HG02588 (cell line): ENCODE measurements around the gene PAK6.

Experiments used
- ATAC-seq: cut with Tn5 transposase; IDR thresholded peaks from one replicate; pipeline ENCODE4 v1.9.1; 2021; ENCODE audit warnings: mild to moderate bottlenecking, moderate library complexity; ENCODE audit not compliant: unreplicated experiment

PAK6 gene

DNA sequence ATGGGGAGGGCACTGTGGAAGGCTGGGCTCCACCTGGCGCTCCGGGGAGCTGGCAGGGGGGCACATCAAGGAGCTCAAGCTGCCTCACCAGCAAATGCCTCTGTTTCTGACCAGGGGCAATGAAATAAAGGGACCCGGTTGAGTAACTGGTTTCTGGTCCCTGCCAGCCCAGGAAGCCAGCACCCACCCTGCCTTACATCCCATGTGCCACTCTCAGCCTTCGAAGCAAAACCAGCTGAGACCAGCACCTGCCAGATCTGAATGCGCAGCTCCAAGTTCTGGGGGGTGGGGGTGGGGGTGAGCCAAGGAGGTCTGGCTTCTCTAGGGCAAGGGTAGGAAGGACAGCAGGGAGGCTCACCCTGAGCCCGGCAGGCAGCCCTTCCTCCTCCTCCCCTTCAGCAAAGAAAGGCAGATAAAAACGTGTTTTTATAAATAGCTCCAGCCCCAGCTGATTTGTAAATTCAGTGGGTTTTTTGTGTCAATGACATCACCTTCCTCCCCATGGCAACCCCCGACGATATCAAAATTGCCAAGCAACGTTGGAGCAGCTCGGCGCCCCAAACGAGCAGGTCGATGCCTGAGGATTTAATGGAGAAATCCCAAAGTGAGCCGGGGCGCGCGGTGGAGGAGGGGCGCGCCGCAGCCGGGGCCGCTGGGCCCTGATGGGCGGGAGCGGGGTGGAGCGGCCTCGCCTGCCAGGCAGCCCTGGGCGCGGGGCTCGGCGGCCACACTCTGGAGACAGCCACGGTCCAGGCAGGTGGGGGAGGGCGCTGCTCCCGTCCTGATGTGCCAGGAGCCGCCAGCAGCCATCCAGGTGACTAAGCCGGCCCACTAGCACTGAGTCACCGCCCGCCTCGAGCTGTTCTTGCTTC lies at the start of gene PAK6:
PAK6 (plus strand) TSS at position 532 of the 872 bp plus-strand sequence. CDS start 25,723 bp downstream, outside the sequence.
- no peak for ATAC-seq

DNA sequence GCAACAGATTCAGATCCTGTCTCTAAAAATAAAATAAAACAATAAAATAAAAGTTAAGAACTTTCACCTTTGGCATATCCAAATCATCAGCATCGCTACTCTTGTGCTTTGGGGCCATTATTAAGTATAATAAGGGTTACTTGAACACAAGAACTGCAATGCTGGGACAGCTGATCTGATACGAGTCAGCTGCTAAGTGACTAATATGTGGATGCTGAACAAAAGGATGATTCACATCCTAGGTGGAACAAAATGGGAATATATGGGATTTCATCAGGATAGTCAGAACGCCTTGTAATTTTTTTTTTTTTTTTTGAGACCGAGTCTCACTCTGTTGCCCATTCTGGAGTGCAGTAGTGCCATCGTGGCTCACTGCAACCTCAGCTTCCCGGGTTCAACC lies 48.3 kb upstream of the PAK6 start:
- no peak for ATAC-seq

DNA sequence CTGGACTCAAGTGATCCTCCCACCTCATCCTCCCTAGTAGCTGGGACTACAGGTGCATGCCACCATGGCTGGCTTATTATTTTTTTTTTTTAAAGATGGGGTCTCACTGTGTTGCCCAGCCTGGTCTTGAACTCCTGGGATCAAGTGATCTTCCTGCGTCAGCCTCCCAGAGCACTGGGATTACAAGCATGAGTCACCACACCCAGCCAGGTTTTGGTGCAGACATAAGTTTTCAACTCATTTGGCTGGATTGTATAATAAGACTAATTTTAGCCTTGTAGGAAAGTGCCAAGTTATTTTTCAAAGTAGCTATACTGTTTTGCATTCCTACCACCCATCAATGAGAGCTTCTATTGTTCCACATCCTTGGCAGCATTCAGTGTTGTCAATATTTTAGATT lies 45.9 kb upstream of the PAK6 start:
- no peak for ATAC-seq

DNA sequence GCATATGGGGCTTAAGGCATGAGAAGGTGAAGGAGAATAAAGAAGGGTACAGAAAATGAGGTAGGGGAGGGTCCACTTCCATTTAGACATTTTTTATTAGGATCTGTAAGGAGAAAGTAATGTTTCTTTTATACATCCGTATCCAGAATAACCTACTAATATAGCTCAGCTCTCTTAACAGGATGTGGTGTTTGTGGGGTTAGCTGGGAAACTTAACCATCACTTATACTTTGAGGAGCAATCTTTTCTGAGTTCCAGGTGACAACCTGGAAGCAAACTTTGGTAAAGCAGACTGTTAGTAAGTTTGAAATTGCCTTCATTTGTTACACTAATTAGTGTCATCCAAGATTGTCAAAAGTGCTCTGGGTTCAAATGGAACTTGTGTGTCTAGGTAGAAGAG lies 41.4 kb upstream of the PAK6 start:
- no peak for ATAC-seq

DNA sequence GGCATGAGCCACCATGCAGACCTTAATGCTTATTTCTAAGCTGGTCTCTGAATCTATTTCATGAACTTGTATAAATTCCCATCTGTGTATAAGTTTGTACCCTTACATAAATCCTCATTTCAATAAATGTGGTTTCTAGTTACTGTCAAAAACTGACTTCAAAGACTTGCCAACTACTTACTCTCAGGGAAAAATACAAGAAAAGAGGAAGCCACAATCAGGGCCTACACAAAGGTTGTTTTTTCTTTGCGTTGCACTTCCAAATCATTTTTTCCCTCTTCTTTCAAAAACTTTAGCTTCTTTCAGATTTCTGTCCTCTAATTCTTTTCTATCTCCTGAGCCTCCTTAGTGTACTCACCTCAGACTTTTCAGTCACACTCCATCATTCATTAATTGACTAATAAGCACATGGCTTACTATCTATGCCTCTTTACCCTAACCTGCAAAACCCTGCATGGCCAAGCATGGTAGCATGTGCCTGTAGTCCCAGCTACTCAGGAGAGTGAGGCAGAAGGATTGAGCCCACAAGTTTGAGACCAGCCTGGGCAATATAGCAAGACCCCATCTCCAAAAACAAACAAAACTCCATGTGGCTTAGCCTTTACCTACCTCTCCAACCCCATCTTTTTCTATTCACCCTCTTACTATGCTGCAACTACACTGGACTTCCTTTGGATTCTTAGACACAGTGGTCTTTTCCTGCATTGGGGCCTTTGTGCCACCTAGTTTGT lies 40.3 kb upstream of the PAK6 start:
- no peak for ATAC-seq

DNA sequence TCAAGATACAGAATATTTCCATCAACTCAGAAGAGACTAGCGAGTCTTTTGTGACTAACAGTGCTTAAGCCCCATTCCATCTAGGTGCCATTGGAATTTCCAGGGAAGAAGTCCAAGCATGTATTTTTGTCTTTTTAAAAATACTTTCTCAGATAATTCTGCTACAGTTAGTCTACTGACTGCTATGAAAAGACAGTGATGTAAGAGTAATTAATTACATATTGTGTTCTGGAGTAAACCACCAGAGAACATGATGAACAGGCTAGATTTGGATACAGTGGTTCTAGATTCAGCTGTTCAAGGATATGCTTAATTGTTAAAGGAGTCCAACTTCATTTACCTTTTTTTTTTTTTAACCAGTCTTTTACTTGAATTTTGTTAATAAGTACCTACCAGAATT lies 34.8 kb upstream of the PAK6 start:
- ATAC-seq = no peak

DNA sequence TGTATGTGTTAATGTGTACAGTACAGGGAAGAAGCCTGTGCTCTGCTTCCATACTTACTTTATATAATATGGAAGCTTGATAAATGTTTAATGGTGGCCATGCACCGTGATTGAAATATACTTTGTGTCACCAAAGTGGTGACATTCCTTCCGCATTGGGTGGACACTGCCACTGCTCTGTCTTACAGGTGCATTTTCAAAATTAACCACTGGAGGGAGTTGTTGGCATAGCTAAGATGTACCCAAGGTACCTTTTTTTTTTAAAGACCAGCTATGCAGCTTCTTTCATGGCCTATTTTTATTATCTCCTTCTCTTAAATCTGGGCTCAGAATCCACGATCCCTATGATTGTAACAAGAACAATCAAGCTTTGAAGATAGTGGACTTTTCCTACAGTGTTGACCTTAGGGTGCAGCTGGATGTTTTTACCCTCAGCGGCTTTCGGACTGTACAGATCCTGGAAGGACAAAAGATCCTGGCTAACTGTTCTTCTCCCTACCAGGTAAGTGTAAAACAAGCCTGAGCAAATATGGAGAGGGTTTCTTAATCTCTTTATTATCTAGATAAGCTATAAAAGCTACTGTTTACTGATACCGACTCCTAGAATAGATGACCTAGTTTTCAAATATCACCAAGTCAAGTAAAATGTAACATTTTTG lies 21.6 kb upstream of the PAK6 start:
- ATAC-seq = no peak

DNA sequence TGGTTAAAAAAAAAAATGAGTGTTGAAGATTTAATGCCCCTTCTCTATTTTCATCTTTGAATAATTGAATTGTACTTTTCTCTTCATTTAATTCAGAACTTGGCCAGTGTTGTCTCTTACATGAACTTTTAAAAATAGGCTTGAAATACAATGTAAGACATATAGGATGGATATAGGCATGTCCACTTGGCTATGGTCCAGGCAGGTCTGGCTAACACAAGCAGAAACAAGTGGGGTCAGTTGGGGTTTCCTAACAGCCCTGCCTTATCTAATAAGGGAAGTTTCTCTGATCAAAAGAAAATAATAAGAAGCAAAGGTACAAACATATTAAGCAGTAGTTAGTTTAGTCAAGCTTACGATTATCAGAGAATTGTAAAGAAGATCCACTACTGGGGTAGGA lies 19.1 kb upstream of the PAK6 start:
- ATAC-seq = no peak

DNA sequence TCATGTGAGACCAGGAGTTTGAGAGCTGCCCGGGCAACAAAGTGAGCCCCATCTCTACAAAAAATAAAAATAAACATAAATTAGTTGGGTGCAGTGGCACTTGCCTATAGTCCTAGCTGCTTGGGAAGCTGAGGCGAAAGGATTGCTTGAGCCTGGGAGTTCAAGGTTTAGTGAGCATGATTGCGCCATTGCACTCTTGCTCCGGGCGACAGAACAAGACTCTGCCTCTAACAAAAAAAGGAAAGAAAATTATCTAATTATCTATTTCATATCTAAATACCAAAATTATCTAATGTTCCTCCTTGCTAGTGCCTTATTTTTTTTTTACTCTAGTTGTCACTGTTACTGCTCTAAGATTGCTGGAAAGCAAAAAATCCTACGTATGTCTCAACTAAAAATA lies 16.7 kb upstream of the PAK6 start:
- no peak for ATAC-seq

DNA sequence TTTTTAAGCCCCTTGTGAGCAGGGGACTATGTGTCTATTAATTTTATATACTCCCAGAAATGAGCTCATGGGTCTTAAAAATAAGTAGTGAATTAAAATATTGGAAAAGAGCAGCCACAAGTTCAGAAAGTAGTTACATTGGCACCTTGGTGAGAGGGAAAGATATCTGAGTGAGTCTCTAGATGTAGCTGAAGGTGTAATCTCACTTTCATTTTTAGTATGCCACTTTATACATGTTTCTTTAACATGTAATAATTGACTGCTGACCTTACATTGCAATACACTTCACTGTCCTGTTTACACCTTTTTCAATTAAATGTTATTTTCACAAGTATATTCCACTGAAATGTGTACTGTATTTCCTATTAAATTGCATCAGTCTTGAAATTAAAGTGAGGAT lies 12.1 kb upstream of the PAK6 start:
- no peak for ATAC-seq

DNA sequence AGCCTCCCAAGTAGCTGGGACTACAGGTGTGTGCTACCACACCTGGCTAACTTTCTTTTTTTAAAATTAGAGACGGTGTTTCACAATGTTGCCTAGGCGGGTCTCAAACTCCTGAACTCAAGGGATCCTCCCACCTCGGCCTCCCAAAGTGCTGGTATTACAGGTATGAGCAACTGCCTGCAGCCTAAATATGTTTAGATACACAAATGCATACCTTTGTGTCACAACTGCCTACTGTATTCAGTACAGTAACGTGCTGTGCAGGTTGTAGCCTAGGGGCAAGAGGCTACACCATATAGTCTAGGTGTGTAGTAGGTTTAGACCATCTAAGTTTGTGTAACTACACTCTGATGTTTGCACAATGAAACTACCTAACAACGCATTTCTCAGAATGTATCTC lies 9.5 kb upstream of the PAK6 start:
- no peak for ATAC-seq

DNA sequence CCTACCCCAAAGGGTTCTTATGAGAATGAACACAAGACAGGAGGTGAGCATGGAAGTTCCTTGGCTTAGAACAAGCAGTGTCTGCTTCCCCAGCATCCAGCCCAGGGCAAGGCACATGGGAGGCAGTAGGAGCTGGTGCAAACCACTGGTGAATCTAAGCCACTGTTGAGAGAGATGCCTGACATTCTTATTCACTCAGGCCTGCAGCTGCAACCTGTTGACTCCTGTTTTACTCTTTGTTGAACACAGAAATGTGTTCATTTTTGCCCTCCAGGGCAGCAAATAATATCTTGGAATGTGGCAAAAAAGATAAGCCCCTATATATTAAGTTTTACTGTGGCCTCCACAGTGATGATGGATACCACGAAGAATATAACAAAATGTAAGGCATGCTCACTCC lies 8.9 kb upstream of the PAK6 start:
- ATAC-seq = no peak

DNA sequence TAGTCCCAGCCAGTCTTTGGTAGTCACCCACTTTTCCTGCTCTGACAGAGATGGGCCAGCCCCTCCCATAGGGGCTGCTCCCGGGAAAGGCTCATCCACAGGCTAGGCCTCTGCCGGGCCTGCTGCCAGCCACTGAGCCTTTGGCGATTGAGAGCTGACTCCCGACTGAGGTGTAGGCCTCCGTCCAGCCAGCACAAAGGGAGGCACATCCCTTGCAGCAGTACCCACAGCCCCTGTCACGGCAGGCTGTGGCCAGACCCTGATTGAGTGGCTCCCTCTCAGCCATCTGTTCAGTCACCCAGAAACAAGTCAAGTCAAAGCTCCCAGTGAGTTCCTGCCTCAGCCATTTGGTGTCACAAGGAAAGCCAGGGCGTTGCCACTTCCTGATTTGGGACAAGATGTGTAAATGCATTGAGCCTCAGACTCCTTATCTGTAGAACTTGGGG lies 6.2 kb upstream of the PAK6 start:
- no peak for ATAC-seq

DNA sequence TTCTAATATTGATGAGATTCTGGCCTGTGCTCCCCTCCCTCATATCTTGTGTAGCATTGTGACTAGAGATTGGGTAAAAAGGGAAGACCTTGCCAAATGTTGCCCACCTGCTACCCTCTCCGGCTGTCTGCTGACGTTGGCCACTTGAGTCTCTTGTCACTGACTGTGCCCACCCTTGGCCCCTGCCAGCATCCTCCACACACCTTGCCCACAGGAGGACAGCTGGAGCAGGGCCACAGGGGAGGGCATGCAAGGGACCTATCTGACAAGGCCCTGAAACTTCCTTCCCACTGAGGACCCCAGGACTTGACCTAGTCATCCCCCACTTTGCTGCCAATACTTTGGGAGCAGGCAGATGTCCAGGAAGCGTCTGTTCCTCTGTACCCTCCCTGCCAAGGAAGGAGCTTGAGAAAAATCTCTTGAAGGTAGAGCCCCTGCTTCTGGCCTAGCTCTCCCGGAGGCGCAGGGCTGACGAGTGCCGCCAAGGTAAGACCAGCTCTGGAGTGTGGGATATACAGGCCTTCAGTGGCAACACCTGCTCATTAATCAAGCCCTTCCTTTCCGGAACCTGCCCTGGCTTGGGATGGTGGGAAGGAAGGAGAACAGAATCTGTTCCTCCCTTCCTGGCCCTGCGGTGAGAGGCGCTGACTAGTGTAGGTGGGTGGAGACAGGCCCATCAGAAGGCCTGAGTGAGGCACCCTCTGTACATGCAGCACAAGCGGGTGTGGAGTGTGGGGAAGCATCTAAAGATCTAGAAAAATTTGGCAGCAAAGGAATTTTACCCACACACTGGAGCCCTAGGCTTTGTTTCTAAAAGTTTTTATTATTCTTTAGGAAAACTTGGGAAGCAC lies 4.9 kb upstream of the PAK6 start:
- ATAC-seq = no peak

DNA sequence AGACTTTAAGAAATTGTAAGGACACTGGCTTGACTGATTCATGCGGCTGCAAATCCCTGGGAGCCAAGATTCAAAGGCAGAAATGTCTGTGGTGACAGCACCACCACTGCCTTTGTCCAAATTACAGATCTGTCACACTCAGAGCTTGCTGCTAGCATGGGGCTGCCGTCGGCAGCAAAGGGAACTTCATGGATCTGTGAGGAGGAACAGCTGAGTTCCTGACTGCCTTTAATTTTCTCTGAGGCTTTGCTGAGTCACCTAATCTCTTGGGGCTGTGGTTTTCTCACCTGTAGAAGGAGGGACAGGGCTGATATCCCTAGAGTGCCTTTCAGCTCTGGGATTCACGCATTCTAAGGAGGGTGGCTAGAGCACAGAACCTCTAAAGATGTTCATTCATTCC lies 4.1 kb upstream of the PAK6 start:
- ATAC-seq = no peak

DNA sequence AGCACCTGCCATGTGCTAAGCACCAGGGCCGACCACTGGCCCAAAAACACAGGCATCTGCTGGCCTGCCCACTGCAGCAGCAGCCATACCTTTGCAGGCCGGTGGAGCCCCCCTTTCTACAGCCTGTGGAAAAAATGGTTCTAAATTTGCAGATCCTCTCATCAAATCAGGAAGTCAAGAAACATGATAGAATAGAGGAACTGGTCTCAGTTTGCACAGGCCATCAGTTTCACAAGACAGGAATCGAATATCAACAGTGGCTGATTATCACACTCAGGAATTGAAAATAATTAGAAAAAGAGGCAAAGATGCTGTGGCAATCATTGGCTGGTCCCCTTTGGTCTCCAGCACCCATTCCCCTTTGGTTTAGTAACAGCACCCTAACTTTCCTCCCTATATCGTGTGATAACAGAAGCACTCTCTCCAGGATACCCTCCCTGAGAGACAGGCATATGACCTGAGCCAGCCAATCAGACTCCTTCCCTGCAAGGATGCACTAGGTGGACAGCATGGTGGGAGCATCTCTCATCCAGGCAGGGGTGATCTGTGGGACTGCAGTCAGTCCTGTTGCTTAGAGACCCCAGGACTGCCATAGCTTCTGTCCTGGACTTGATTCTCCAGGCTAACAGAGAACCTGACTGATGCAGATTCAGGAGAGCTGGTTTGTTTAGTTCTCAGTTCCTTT lies 3.5 kb upstream of the PAK6 start:
- ATAC-seq = no peak

DNA sequence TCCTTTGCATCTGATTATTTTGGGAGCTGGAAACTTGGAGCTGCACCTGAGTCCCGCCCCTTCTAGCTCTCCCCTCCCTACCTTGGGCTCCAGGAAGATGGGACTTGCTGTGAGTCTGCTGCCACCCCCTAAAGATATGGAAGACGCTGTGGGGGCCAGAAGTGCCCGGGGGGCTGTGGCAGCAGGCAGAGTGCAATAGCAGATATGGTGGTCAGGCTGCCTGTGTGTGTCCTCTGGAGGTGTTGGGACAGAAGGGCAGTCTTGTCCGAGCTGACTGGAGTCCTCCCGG lies 485 bp downstream of the PAK6 start:
- no peak for ATAC-seq

DNA sequence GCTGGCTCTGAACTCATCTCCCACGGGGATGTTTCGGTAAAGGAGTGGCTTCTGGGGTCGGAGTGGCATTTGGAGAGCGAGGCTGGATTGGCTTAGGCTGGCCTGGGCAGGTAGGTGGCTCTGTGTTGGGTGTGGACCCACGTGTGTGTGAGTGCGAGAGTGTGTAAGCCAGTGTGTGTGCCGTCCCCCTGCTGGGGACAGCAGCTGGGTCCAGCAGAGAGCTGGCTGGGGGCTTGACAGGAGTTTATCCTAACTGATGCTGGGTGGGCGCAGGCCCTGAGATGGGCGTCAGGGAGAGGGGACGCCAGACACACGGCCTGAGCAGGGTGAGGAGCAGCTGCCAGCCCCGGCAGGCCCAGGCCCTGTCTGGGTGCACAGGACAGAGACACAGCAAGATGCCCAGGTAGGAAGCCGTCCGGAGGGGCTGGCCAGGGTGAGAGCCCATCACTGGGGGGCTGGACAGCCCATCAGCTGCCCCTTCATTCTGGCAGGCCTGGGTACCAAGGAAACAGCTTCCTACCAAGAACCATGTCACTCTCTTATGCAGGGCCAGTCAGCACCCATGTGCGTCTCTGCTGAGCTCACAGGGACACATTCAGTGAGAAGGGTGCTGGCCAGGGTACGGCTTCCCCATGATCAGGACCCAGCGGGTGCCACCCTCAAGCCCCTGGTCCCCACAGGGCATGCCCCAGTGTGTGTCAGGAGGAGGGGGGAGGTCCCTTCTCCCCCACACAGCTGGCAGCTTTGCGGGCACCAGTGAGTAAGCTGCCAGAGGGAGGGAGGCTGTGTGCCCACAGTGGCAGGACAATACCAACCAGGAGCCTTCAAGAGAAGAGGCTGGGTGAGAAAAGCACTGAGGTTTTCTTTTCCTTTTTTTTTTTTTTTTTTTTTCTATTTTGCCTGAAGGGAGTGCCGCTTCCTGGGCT lies 1.1 kb downstream of the PAK6 start:
- ATAC-seq = no peak

DNA sequence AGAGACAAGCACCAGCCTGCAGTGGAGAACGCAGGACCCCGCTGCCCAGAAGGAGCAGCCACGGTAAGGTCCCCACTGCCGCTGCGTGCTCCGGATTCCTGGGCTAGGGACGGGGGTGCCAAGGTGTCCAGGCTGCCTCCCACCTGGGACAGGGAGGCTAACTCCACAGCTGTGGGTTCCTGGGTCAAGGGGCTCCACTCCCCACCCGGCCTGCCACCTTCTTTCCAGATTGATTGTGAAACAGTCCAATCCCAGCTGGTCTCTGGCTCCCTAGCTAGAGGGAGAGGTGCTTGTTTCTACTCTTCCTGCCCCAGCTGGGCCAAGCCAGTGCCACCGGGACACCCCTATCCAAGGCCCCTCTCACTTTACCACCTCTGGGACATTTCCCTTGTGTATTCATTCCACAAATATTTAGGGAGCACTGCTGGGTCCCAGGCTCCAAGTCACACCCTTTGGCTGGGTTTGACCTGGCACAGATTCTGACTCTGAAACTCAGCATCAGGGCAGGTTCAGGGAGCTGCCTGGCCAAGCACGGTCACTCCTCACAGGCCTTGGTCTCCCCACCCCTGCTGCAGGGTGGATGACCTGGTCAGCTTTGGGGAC lies 1.9 kb downstream of the PAK6 start:
- ATAC-seq = no peak
